GM18907 (cell line): ENCODE data around the gene ZNF500.

Experiments
- ATAC-seq: cut with Tn5 transposase; IDR thresholded peaks from one replicate; pipeline ENCODE4 v1.9.1; 2021; ENCODE audit warnings: mild to moderate bottlenecking, moderate library complexity; ENCODE audit not compliant: unreplicated experiment

ZNF500 gene

GRCh38 chr16:4766875-4767628 lies at the start of gene ZNF500:
ZNF500 (minus strand) TSS chr16:4767162; CDS start chr16:4765978, 1,184 bp downstream.
- peak; percentile 87 for ATAC-seq

GRCh38 chr16:4814542-4815173 lies 47.7 kb upstream of the ZNF500 start:
- no peak for ATAC-seq

GRCh38 chr16:4814046-4814445 lies 47.1 kb upstream of the ZNF500 start:
- no peak for ATAC-seq

GRCh38 chr16:4813251-4814003 lies 46.5 kb upstream of the ZNF500 start:
- ATAC-seq: no peak

GRCh38 chr16:4811773-4812172 lies 44.8 kb upstream of the ZNF500 start:
- no peak for ATAC-seq

GRCh38 chr16:4811242-4811641 lies 44.3 kb upstream of the ZNF500 start:
- no peak for ATAC-seq

- no peak for ATAC-seq
These were observed 39.3 kb upstream of the ZNF500 start for GRCh38 chr16:4806280-4806679.

GRCh38 chr16:4805231-4805630 lies 38.3 kb upstream of the ZNF500 start:
- ATAC-seq: no peak

- ATAC-seq: no peak
These were observed 37.2 kb upstream of the ZNF500 start for GRCh38 chr16:4803898-4804762.

GRCh38 chr16:4803401-4803844 lies 36.5 kb upstream of the ZNF500 start:
- no peak for ATAC-seq

GRCh38 chr16:4802659-4803287 lies 35.8 kb upstream of the ZNF500 start:
- peak; percentile 91 for ATAC-seq

- peak; percentile 59 for ATAC-seq
These were observed 35.1 kb upstream of the ZNF500 start, which contains the start of gene ROGDI for GRCh38 chr16:4801962-4802658. ROGDI (minus strand) TSS chr16:4802633; CDS start chr16:4802571, 62 bp downstream.

GRCh38 chr16:4801051-4801961 lies 34.3 kb upstream of the ZNF500 start:
- ATAC-seq: no peak

GRCh38 chr16:4800290-4801041 lies 33.5 kb upstream of the ZNF500 start:
- no peak for ATAC-seq

- no peak for ATAC-seq
These were observed 32.4 kb upstream of the ZNF500 start for GRCh38 chr16:4799171-4799855.

GRCh38 chr16:4798456-4798855 lies 31.5 kb upstream of the ZNF500 start:
- no peak for ATAC-seq

- ATAC-seq: no peak
These were observed 30.9 kb upstream of the ZNF500 start for GRCh38 chr16:4797805-4798252.
